H1 (cell line): Measurements from ENCODE around the gene NDUFB11. TPM values are rescaled to one million over a fixed set of nuclear protein-coding genes. Genes with fewer than 3 reads are reported as not detected.

ENCODE experiments used
- CTCF ChIA-PET: fragments of 300-600 bp; sonication (Branson Sonifier 250); formaldehyde crosslinking; loops from one replicate; lab custom pipeline; 2021; ENCODE audit not compliant: partially characterized antibody; lab: Charles Lee
- POLR2A ChIA-PET: fragments of 300-600 bp; sonication (Branson Sonifier 250); formaldehyde crosslinking; loops from one replicate; lab custom pipeline; 2021; ENCODE audit warnings: inconsistent platforms; ENCODE audit not compliant: partially characterized antibody; lab: Charles Lee
- DNase-seq, 2 experiments: peaks; one replicate each; pipeline versions ENCODE4 v3.0.0 to v3.0.0-alpha.2; 2010 to 2022; ENCODE audit warnings: low spot score in 2 of 2, low read depth in 1 of 2, mixed read lengths in 1 of 2
- FAIRE-seq: peaks from 2 replicates; lab custom pipeline; 2011; peaks lifted over from hg19 to GRCh38; lab: Jason Lieb, UNC
- H2AFZ ChIP-seq: 2 replicates; pipeline ENCODE4 v1.8.1; 2012; ENCODE audit warnings: low read length, inconsistent platforms
- H2AK5ac ChIP-seq: 2 replicates; pipeline ENCODE4 v1.6.1; 2013; ENCODE audit warnings: low read depth, low read length
- H2BK120ac ChIP-seq: replicated peaks from 2 replicates; pipeline ENCODE3; 2013; ENCODE audit warnings: low read depth, low read length, inconsistent platforms
- H2BK12ac ChIP-seq: 2 replicates; pipeline ENCODE4 v1.6.1; 2013; ENCODE audit warnings: low read depth, low read length
- H2BK15ac ChIP-seq: 2 replicates; pipeline ENCODE4 v1.6.1; 2013; ENCODE audit warnings: low read length
- H2BK20ac ChIP-seq: 2 replicates; pipeline ENCODE4 v1.6.1; 2013; ENCODE audit warnings: low read length
- H2BK5ac ChIP-seq: 2 replicates; pipeline ENCODE4 v1.6.1; 2013; ENCODE audit warnings: low read depth, low read length
- H3K14ac ChIP-seq: 2 replicates; pipeline ENCODE4 v1.6.1; 2013; ENCODE audit warnings: inconsistent platforms; ENCODE audit not compliant: insufficient read length
- H3K18ac ChIP-seq: 2 replicates; pipeline ENCODE4 v1.6.1; 2013; ENCODE audit warnings: low read length; ENCODE audit errors: extremely low read depth
- H3K23ac ChIP-seq: 2 replicates; pipeline ENCODE4 v1.6.1; 2013; ENCODE audit warnings: inconsistent platforms; ENCODE audit not compliant: insufficient read length
- H3K23me2 ChIP-seq: 2 replicates; pipeline ENCODE4 v1.6.1; 2013; ENCODE audit warnings: low read depth, low read length
- H3K27ac ChIP-seq: 2 replicates; pipeline ENCODE4 v1.6.1; 2011; ENCODE audit warnings: low read depth, low read length, inconsistent platforms
- H3K27me3 ChIP-seq, 4 experiments: replicated peaks in 1 of 4; 1 replicate in 1 of 4; 2 replicates in 3 of 4; pipeline versions ENCODE4 v1.6.1 to v1.8.1; 2011 to 2013; ENCODE audit warnings: low read length in 3 of 4, mild to moderate bottlenecking in 3 of 4, inconsistent platforms in 2 of 4, mixed read lengths in 2 of 4, moderate library complexity in 1 of 4; ENCODE audit not compliant: control insufficient read depth in 3 of 4, insufficient read depth in 3 of 4; ENCODE audit errors: extremely low read depth in 1 of 4
- H3K36me3 ChIP-seq, 4 experiments: 2 replicates each; pipeline versions ENCODE4 v1.6.1 to v1.8.1; 2011 to 2013; ENCODE audit warnings: mild to moderate bottlenecking in 4 of 4, low read length in 3 of 4, moderate library complexity in 2 of 4, control low read depth in 1 of 4, inconsistent platforms in 1 of 4; ENCODE audit not compliant: insufficient read depth in 4 of 4, control insufficient read depth in 2 of 4
- H3K4ac ChIP-seq: replicated peaks from 2 replicates; pipeline ENCODE3; 2013; ENCODE audit warnings: low read length, low read depth, mixed read lengths, inconsistent platforms; ENCODE audit not compliant: insufficient read length
- H3K4me1 ChIP-seq, 4 experiments: replicated peaks in 1 of 4; 1 replicate in 1 of 4; 2 replicates in 3 of 4; pipeline versions ENCODE4 v1.6.1 to v1.8.1; 2011 to 2013; ENCODE audit warnings: low read length in 3 of 4, inconsistent platforms in 2 of 4, mixed read lengths in 1 of 4; ENCODE audit not compliant: insufficient read depth in 4 of 4, control insufficient read depth in 3 of 4
- H3K4me2 ChIP-seq, 2 experiments: 2 replicates each; pipeline versions ENCODE4 v1.6.1 to v1.8.1; 2011 to 2013; ENCODE audit warnings: low read depth in 2 of 2, low read length in 2 of 2, control low read depth in 1 of 2, inconsistent platforms in 1 of 2, mild to moderate bottlenecking in 1 of 2; ENCODE audit not compliant: insufficient read depth in 1 of 2
- H3K4me3 ChIP-seq, 4 experiments: fragments of 200-600, 300-600 bp in 1 of 4; sonication (generic), shearing (Covaris generic), sonication (Bioruptor Twin) in 1 of 4; 2 replicates each; pipeline versions ENCODE4 v1.5.1 to v1.8.1; 2011 to 2016; ENCODE audit warnings: low read length in 4 of 4, low read depth in 3 of 4, control low read depth in 2 of 4, inconsistent platforms in 2 of 4, mild to moderate bottlenecking in 2 of 4, mixed read lengths in 1 of 4, moderate library complexity in 1 of 4; ENCODE audit not compliant: insufficient read depth in 2 of 4; ENCODE audit errors: extremely low read depth in 1 of 4
- H3K56ac ChIP-seq: replicated peaks from 2 replicates; pipeline ENCODE3; 2013; ENCODE audit warnings: low read depth, mild to moderate bottlenecking, mixed read lengths, low read length, inconsistent platforms; ENCODE audit not compliant: insufficient read length
- H3K79me1 ChIP-seq: 2 replicates; pipeline ENCODE4 v1.6.1; 2013; ENCODE audit warnings: low read depth, low read length, control low read depth
- H3K79me2 ChIP-seq, 2 experiments: 2 replicates each; pipeline versions ENCODE4 v1.6.1 to v1.8.1; 2012 to 2013; ENCODE audit warnings: low read length in 2 of 2, mild to moderate bottlenecking in 2 of 2, inconsistent platforms in 1 of 2; ENCODE audit not compliant: insufficient read depth in 2 of 2, control insufficient read depth in 1 of 2
- H3K9ac ChIP-seq, 4 experiments: replicated peaks in 1 of 4; 1 replicate in 1 of 4; 2 replicates in 3 of 4; pipeline versions ENCODE4 v1.6.1 to v1.8.1; 2011 to 2013; ENCODE audit warnings: low read depth in 3 of 4, low read length in 3 of 4, control low read depth in 2 of 4, mild to moderate bottlenecking in 2 of 4, moderate library complexity in 2 of 4, inconsistent platforms in 1 of 4; ENCODE audit errors: extremely low read depth in 1 of 4
- H3K9me3 ChIP-seq, 2 experiments: 2 replicates each; pipeline versions ENCODE4 v1.6.1 to v1.8.1; 2012 to 2013; ENCODE audit warnings: mild to moderate bottlenecking in 2 of 2, moderate library complexity in 2 of 2, control low read depth in 1 of 2, inconsistent platforms in 1 of 2, low read depth in 1 of 2, low read length in 1 of 2, mixed read lengths in 1 of 2; ENCODE audit not compliant: insufficient read depth in 2 of 2
- H4K20me1 ChIP-seq, 2 experiments: replicated peaks in 1 of 2; 2 replicates each; pipeline versions ENCODE3 to v1.8.1; 2011 to 2013; ENCODE audit warnings: inconsistent platforms in 2 of 2, low read length in 2 of 2, mild to moderate bottlenecking in 1 of 2; ENCODE audit not compliant: insufficient read depth in 2 of 2, control insufficient read depth in 1 of 2
- H4K5ac ChIP-seq: 2 replicates; pipeline ENCODE4 v1.6.1; 2013; ENCODE audit warnings: low read length, low read depth, mixed read lengths, inconsistent platforms; ENCODE audit not compliant: insufficient read length
- H4K8ac ChIP-seq: 2 replicates; pipeline ENCODE4 v1.8.0; 2013; ENCODE audit warnings: mild to moderate bottlenecking, moderate library complexity, low read length, inconsistent platforms; ENCODE audit not compliant: insufficient read depth; ENCODE audit errors: extremely low read depth
- H4K91ac ChIP-seq: replicated peaks from 2 replicates; pipeline ENCODE3; 2013; ENCODE audit warnings: low read length, mixed read lengths, inconsistent platforms; ENCODE audit not compliant: insufficient read length
- ASH2L ChIP-seq: fragments of 200-600, 300-600 bp; sonication (generic); IDR thresholded peaks from one replicate; pipeline ENCODE4 v1.7.1; 2017; ENCODE audit warnings: low read length
- BRCA1 ChIP-seq: IDR thresholded peaks from 2 replicates; pipeline ENCODE4 v1.6.1; 2012; ENCODE audit warnings: low read depth, low read length, improper control_type of control experiment
- CEBPB ChIP-seq: IDR thresholded peaks from 2 replicates; pipeline ENCODE4 v1.6.1; 2012; ENCODE audit warnings: low read depth, low read length
- FOSL1 ChIP-seq: IDR thresholded peaks from 2 replicates; pipeline ENCODE4 v1.6.1; 2011; ENCODE audit warnings: mild to moderate bottlenecking, low read depth, low read length, moderate library complexity; ENCODE audit not compliant: insufficient read depth
- HDAC2 ChIP-seq, 2 experiments: fragments of 300-600 bp in 1 of 2; sonication (generic) in 1 of 2; IDR thresholded peaks; 2 replicates each; pipeline ENCODE4 v1.6.1; 2011 to 2012; ENCODE audit warnings: low read depth in 2 of 2, low read length in 2 of 2, mild to moderate bottlenecking in 2 of 2, moderate library complexity in 2 of 2, borderline replicate concordance in 1 of 2, inconsistent platforms in 1 of 2
- KDM5A ChIP-seq: fragments of 200-600 bp; IDR thresholded peaks from 2 replicates; pipeline ENCODE4 v1.7.1; 2012; ENCODE audit warnings: mild to moderate bottlenecking, low read length, inconsistent platforms, mixed read lengths
- PHF8 ChIP-seq: fragments of 200-600 bp; sonication (generic); conservative IDR thresholded peaks from 2 replicates; pipeline ENCODE4 v1.7.1; 2012; ENCODE audit warnings: low read depth, mild to moderate bottlenecking, inconsistent platforms, low read length, moderate library complexity
- RFX5 ChIP-seq: IDR thresholded peaks from 2 replicates; pipeline ENCODE4 v1.6.1; 2011; ENCODE audit warnings: low read depth, low read length, improper control_type of control experiment, borderline replicate concordance
- RNF2 ChIP-seq: fragments of 200-900, 300-1000 bp; sonication (generic); IDR thresholded peaks from 2 replicates; pipeline ENCODE4 v1.7.1; 2016; ENCODE audit warnings: borderline replicate concordance, low read depth, mild to moderate bottlenecking, antibody characterized with exemption, low read length; ENCODE audit not compliant: poor library complexity, severe bottlenecking; ENCODE audit errors: missing control alignments
- RXRA ChIP-seq: IDR thresholded peaks from 2 replicates; pipeline ENCODE4 v1.6.1; 2011; ENCODE audit warnings: low read depth, mild to moderate bottlenecking, low read length, moderate library complexity; ENCODE audit not compliant: insufficient read depth
- SIRT6 ChIP-seq: IDR thresholded peaks from one replicate; pipeline ENCODE4 v1.7.1; 2012; ENCODE audit warnings: low read length, inconsistent platforms
- SUZ12 ChIP-seq: fragments of 200-600 bp; sonication (generic); IDR thresholded peaks from 2 replicates; pipeline ENCODE4 v1.6.1; 2012; ENCODE audit warnings: mild to moderate bottlenecking, inconsistent platforms, low read length, moderate library complexity, mixed read lengths
- TBP ChIP-seq: IDR thresholded peaks from 2 replicates; pipeline ENCODE4 v1.6.1; 2011; ENCODE audit warnings: low read depth, low read length, improper control_type of control experiment
- YY1 ChIP-seq: IDR thresholded peaks from 2 replicates; pipeline ENCODE4 v1.6.1; 2011; ENCODE audit warnings: low read depth, mild to moderate bottlenecking, low read length
- WGBS, 2 experiments: shearing (Covaris generic) in 1 of 2; methylation state at CpG; one replicate each; pipeline versions ENCODE4 v1.1.6 to v1.1.7; 2013 to 2015; ENCODE audit warnings: low lambda C conversion rate in 2 of 2, mixed read lengths in 2 of 2, inconsistent platforms in 1 of 2, low coverage in 1 of 2, missing lambda C conversion rate in 1 of 2; ENCODE audit not compliant: insufficient replicate concordance in 2 of 2, insufficient coverage in 1 of 2, insufficient read length in 1 of 2; ENCODE audit errors: extremely low coverage in 1 of 2, missing lambda C conversion rate in 1 of 2; 5-methylcytosine and 5-hydroxymethylcytosine counted together
- polyA plus RNA-seq, 7 experiments: library from polyadenylated mRNA; depleted of rRNA in 3 of 7; stranded (reverse) in 5 of 7; unstranded in 2 of 7; fragments of >200 nt in 5 of 7; fragments of 200-250 nt in 2 of 7; gene quantifications; 1 replicate in 5 of 7; 2 replicates in 1 of 7; 4 replicates in 1 of 7; pipeline versions ENCODE4 v1.2.1 to v1.2.3, GENCODE V29; 2011 to 2013; ENCODE audit warnings: missing spikeins in 2 of 7, mixed read lengths in 2 of 7
- total RNA-seq: library from RNA; stranded (reverse); fragmentation: NEBNext Ultra II Directional; extraction: Animal tissue kit (Norgen Biotek cat#: 25700); gene quantifications from 2 replicates; pipeline ENCODE4 v1.2.1, GENCODE V29; 2021

NDUFB11 gene
- total and polyA plus RNA-seq, 2 of the 8 experiments (the other 6 are each of a cell fraction or from before 2014, with no cell fraction given): 120 to 131 TPM

GRCh38 chrX:47174376-47174775, 29.9 kb upstream of the NDUFB11 start:
- ChIA-PET POLR2A (no interaction called here), CTCF (interaction anchor here (1.4 kb wide), 1 partner anchor 14 kb away, joined by 4 read pairs; no protein-coding TSS in a partner anchor)
- DNase-seq (no peak), FAIRE-seq (no peak)
- Histone ChIP-seq H3K18ac (no peak overlapping the region), H2BK5ac (no peak overlapping the region), H3K79me1 (no peaks in the 10 kb centered on the region; the same call in 1 of the 2 replicates), H4K5ac (no peak overlapping the region), H2AFZ (no peak overlapping the region), H3K4me1 (no peaks in the 10 kb centered on the region), H3K36me3 (peaks cover 2 to 42% (median 25%) of the 10 kb centered on the region in 4 experiments; a peak in 7 of 8 replicates), H2BK120ac (no peak overlapping the region), H3K4me3 (no peak overlapping the region), H3K9ac (no peak overlapping the region), H2BK12ac (no peak overlapping the region), H2BK20ac (no peak overlapping the region), H3K79me2 (no peaks in the 10 kb centered on the region), H3K4me2 (no peak overlapping the region), H4K91ac (no peak overlapping the region), H3K23ac (no peak overlapping the region), H4K8ac (no peak overlapping the region; the same call in 1 of the 2 replicates), H2BK15ac (no peak overlapping the region), H3K9me3 (no peaks in the 10 kb centered on the region), H2AK5ac (no peak overlapping the region), H3K14ac (no peak overlapping the region), H3K4ac (no peak overlapping the region), H3K27me3 (no peaks in the 10 kb centered on the region), H3K27ac (no peak overlapping the region), H3K23me2 (no peaks in the 10 kb centered on the region), H4K20me1 (peaks cover 0 to 4% of the 10 kb centered on the region in 2 experiments), H3K56ac (no peak overlapping the region)
- WGBS, 2 experiments: 91% methylated on average over 8 of the region's 12 CpGs; no CpG with 5 or more reads in 1 of the 2 experiments
- TF ChIP-seq SUZ12 (no peak), SIRT6 (no peak), CEBPB (no peak), YY1 (no peak), RFX5 (no peak), TBP (no peak), PHF8 (no peak), RXRA (no peak), ASH2L (no peak), BRCA1 (no peak), RNF2 (no peak), KDM5A (no peak), HDAC2 (IDR thresholded peaks at IDR 0.05; ENCODE audit: borderline replicate concordance in 1 of 2, low read depth in 2 of 2, low read length in 2 of 2) (no peak), FOSL1 (no peak)
